SK-N-SH (cell line): ENCODE results near the gene TOX2. TPM values are rescaled to one million over a fixed set of nuclear protein-coding genes. Genes with fewer than 3 reads are reported as not detected.

Experiments used
- CTCF ChIA-PET: fragments of 300-600, 350-600 bp; formaldehyde crosslinking; extraction: SDS; loops from one replicate; lab custom pipeline; 2021; lab: Yijun Ruan, JAX
- POLR2A ChIA-PET: fragments of 350-600 bp; sonication (Branson Sonifier 250); formaldehyde crosslinking; extraction: SDS; loops from one replicate; lab custom pipeline; 2020; ENCODE audit warnings: antibody characterized with exemption, inconsistent platforms; lab: Yijun Ruan, JAX
- DNase-seq: peaks from one replicate; pipeline ENCODE4 v3.0.0; 2012
- H2AFZ ChIP-seq: fragments of 200-600 bp; sonication (generic); 2 replicates; pipeline ENCODE4 v1.8.1; 2016; ENCODE audit warnings: antibody characterized with exemption, mild to moderate bottlenecking, low read depth
- H3F3A ChIP-seq: fragments of 200-600 bp; sonication (generic); replicated peaks from 2 replicates; pipeline ENCODE3; 2016; ENCODE audit warnings: antibody characterized with exemption, mild to moderate bottlenecking; ENCODE audit not compliant: insufficient read depth
- H3K27ac ChIP-seq, 2 experiments: fragments of 200-500 bp in 1 of 2; fragments of 200-600 bp in 1 of 2; sonication (Bioruptor generic) in 1 of 2; sonication (generic), shearing (Covaris generic) in 1 of 2; 2 replicates each; pipeline versions ENCODE4 v1.5.1 to v1.6.1; 2014 to 2016; ENCODE audit warnings: low read depth in 2 of 2, inconsistent platforms in 1 of 2, low read length in 1 of 2, mild to moderate bottlenecking in 1 of 2, mixed read lengths in 1 of 2
- H3K27me3 ChIP-seq: fragments of 200-600 bp; sonication (generic), shearing (Covaris generic); 2 replicates; pipeline ENCODE4 v1.6.1; 2016; ENCODE audit warnings: mixed run types; ENCODE audit not compliant: insufficient read depth
- H3K36me3 ChIP-seq, 2 experiments: fragments of 200-500 bp in 1 of 2; fragments of 200-600 bp in 1 of 2; sonication (Bioruptor generic) in 1 of 2; sonication (generic) in 1 of 2; replicated peaks in 1 of 2; 2 replicates each; pipeline versions ENCODE3 to v1.5.1; 2014 to 2016; ENCODE audit warnings: low read length in 1 of 2, mild to moderate bottlenecking in 1 of 2; ENCODE audit not compliant: insufficient read depth in 2 of 2, control insufficient read depth in 1 of 2
- H3K4me1 ChIP-seq, 2 experiments: fragments of 200-500 bp in 1 of 2; fragments of 200-600 bp in 1 of 2; sonication (Bioruptor generic) in 1 of 2; sonication (generic), shearing (Covaris generic) in 1 of 2; 2 replicates each; pipeline versions ENCODE4 v1.5.1 to v1.6.1; 2014 to 2016; ENCODE audit warnings: low read depth in 1 of 2, low read length in 1 of 2, mixed run types in 1 of 2; ENCODE audit not compliant: insufficient read depth in 2 of 2, control insufficient read depth in 1 of 2
- H3K4me2 ChIP-seq: fragments of 200-600 bp; sonication (generic), shearing (Covaris generic); 2 replicates; pipeline ENCODE4 v1.6.1; 2017; ENCODE audit warnings: mixed run types
- H3K4me3 ChIP-seq, 2 experiments: fragments of 200-500 bp in 1 of 2; fragments of 200-600 bp in 1 of 2; sonication (Bioruptor generic) in 1 of 2; sonication (generic), shearing (Covaris generic) in 1 of 2; 2 replicates each; pipeline versions ENCODE4 v1.5.1 to v1.8.1; 2014 to 2016; ENCODE audit warnings: low read depth in 2 of 2, inconsistent platforms in 1 of 2, low read length in 1 of 2, mild to moderate bottlenecking in 1 of 2, mixed read lengths in 1 of 2, moderate library complexity in 1 of 2
- H3K79me2 ChIP-seq: fragments of 200-600 bp; sonication (generic); 2 replicates; pipeline ENCODE4 v1.8.1; 2017; ENCODE audit warnings: mild to moderate bottlenecking; ENCODE audit not compliant: insufficient read depth
- H3K9ac ChIP-seq: fragments of 200-600 bp; sonication (generic); 2 replicates; pipeline ENCODE4 v1.6.1; 2017; ENCODE audit warnings: mixed run types
- H3K9me2 ChIP-seq: fragments of 200-600 bp; sonication (generic); 2 replicates; pipeline ENCODE4 v1.6.1; 2017; ENCODE audit warnings: mixed run types
- H3K9me3 ChIP-seq: fragments of 200-600 bp; sonication (generic); 2 replicates; pipeline ENCODE4 v1.6.1; 2017; ENCODE audit warnings: mixed run types, mild to moderate bottlenecking, moderate library complexity
- H4K20me1 ChIP-seq: fragments of 200-600 bp; sonication (generic); 2 replicates; pipeline ENCODE4 v1.6.1; 2017; ENCODE audit warnings: mild to moderate bottlenecking, mixed run types; ENCODE audit not compliant: insufficient read depth
- CHD2 ChIP-seq: fragments of 150-350 bp; IDR thresholded peaks from 2 replicates; pipeline ENCODE4 v1.6.1; 2018; ENCODE audit warnings: low read length; ENCODE audit not compliant: partially characterized antibody
- CTCF ChIP-seq: fragments of 200-600 bp; sonication (generic); IDR thresholded peaks from 2 replicates; pipeline ENCODE4 v1.6.1; 2017; ENCODE audit warnings: antibody characterized with exemption, mild to moderate bottlenecking, moderate library complexity
- RAD21 ChIP-seq: IDR thresholded peaks from 2 replicates; pipeline ENCODE4 v1.6.1; 2012; ENCODE audit warnings: mild to moderate bottlenecking, low read length
- REST ChIP-seq: IDR thresholded peaks from 2 replicates; pipeline ENCODE4 v1.6.1; 2012; ENCODE audit warnings: mild to moderate bottlenecking, low read depth, low read length, moderate library complexity
- SMC3 ChIP-seq: IDR thresholded peaks from 2 replicates; pipeline ENCODE4 v1.6.1; 2012; ENCODE audit warnings: low read depth, low read length, improper control_type of control experiment
- USF1 ChIP-seq: IDR thresholded peaks from 2 replicates; pipeline ENCODE4 v1.4.0; 2012; ENCODE audit warnings: low read depth, borderline replicate concordance
- USF2 ChIP-seq: fragments of 150-350 bp; IDR thresholded peaks from 2 replicates; pipeline ENCODE4 v1.6.1; 2017; ENCODE audit warnings: antibody characterized with exemption, low read length, low read depth, borderline replicate concordance
- WGBS: methylation state at CpG from one replicate; pipeline ENCODE4 v1.1.6; 2017; ENCODE audit warnings: low lambda C conversion rate; 5-methylcytosine and 5-hydroxymethylcytosine counted together
- polyA plus RNA-seq, 3 experiments: library from polyadenylated mRNA; depleted of rRNA; stranded (reverse); fragments of >200 nt; gene quantifications; 2 replicates each; pipeline ENCODE4 v1.2.3, GENCODE V29; 2012

Gene TOX2
- polyA plus RNA-seq, 1 of the 3 experiments (the other 2 are of a cell fraction): 15.4 TPM

- Histone ChIP-seq H3K9me2 (no peaks in the 10 kb centered on the region), H4K20me1 (no peaks in the 10 kb centered on the region)
- ChIA-PET CTCF (interaction anchor here (0.6 to 7.6 kb wide), 48 partner anchors 10 to 629 kb away, joined by 3 to 134 read pairs (median 4); partner anchors contain the start of gene MYBL2), POLR2A (interaction anchor here (0.8 kb wide), 1 partner anchor 69 kb away, joined by 3 read pairs; no protein-coding TSS in a partner anchor)
- TF ChIP-seq CTCF (peak; percentile 98), CHD2 (peak; percentile 23), RAD21 (peak; percentile 99), REST (no peak), USF1 (no peak), SMC3 (peak; percentile 99), USF2 (no peak)
- TF ChIP-seq, all 33 proteins: peak for 4
- Histone ChIP-seq H3K79me2 (no peaks in the 10 kb centered on the region), H3K9ac (no peak overlapping the region), H3K27ac (peak overlapping the region in 1 of 2 experiments; percentile 30; a peak in 1 of 4 replicates), H3K36me3 (no peaks in the 10 kb centered on the region), H3K4me1 (peaks cover 7 to 17% of the 10 kb centered on the region in 2 experiments; a peak in 3 of 4 replicates), H3K27me3 (no peaks in the 10 kb centered on the region), H3K9me3 (no peaks in the 10 kb centered on the region), H2AFZ (peak overlapping the region; percentile 64; the same call in 1 of the 2 replicates), H3K4me3 (no peak overlapping the region; a peak in 1 of 4 replicates), H3F3A (no peaks in the 10 kb centered on the region), H3K4me2 (no peak overlapping the region)
- WGBS: 27% methylated on average over 8 of the region's 8 CpGs
- DNase-seq: peak; percentile 79
Observed at GRCh38 chr20:44080646-44081267, 166.1 kb downstream of the TOX2 start.
